Liver (tissue), 9 donors: ENCODE results near the gene RNASE7. TPM values are rescaled to one million over a fixed set of nuclear protein-coding genes. Genes with fewer than 3 reads are reported as not detected.

Source experiments
- DNase-seq: peaks from one replicate; pipeline ENCODE4 v3.0.0-alpha.2; 2017; ENCODE audit warnings: low spot score
- H3K27ac ChIP-seq, 2 donors: one replicate each; pipeline ENCODE4 v1.7.0; 2013; ENCODE audit warnings: inconsistent platforms in 2 of 2, low read length in 2 of 2, control low read depth in 1 of 2, low read depth in 1 of 2, mild to moderate bottlenecking in 1 of 2
- H3K27me3 ChIP-seq, 4 donors: one replicate each; pipeline versions ENCODE4 v1.6.1 to v1.7.0; 2013; ENCODE audit warnings: low read length in 3 of 4, inconsistent platforms in 1 of 4, mild to moderate bottlenecking in 1 of 4, moderate library complexity in 1 of 4; ENCODE audit not compliant: control insufficient read depth in 4 of 4, insufficient read depth in 4 of 4
- H3K36me3 ChIP-seq, 4 donors: one replicate each; pipeline versions ENCODE4 v1.6.1 to v1.7.0; 2013; ENCODE audit warnings: low read length in 3 of 4, mild to moderate bottlenecking in 3 of 4, low read depth in 1 of 4, moderate library complexity in 1 of 4; ENCODE audit not compliant: control insufficient read depth in 4 of 4, insufficient read depth in 3 of 4
- H3K4me1 ChIP-seq, 4 donors: one replicate each; pipeline versions ENCODE4 v1.6.1 to v1.7.0; 2013; ENCODE audit warnings: low read length in 3 of 4, mild to moderate bottlenecking in 3 of 4, moderate library complexity in 1 of 4; ENCODE audit not compliant: control insufficient read depth in 4 of 4, insufficient read depth in 4 of 4
- H3K4me3 ChIP-seq, 3 donors: one replicate each; pipeline versions ENCODE4 v1.6.1 to v1.7.0; 2013; ENCODE audit warnings: low read length in 3 of 3, control low read depth in 1 of 3, low read depth in 1 of 3, mild to moderate bottlenecking in 1 of 3
- H3K9ac ChIP-seq, 2 donors: one replicate each; pipeline ENCODE4 v1.7.0; 2013; ENCODE audit warnings: low read length in 2 of 2, mild to moderate bottlenecking in 2 of 2, moderate library complexity in 2 of 2, control low read depth in 1 of 2, low read depth in 1 of 2
- H3K9me3 ChIP-seq, 4 donors: one replicate each; pipeline versions ENCODE4 v1.6.1 to v1.7.0; 2013; ENCODE audit warnings: low read length in 3 of 4; ENCODE audit not compliant: control insufficient read depth in 4 of 4
- CTCF ChIP-seq: fragments of 150-350 bp; IDR thresholded peaks from 2 replicates; pipeline ENCODE4 v1.5.1; 2017; ENCODE audit warnings: improper control_type of control experiment, low read depth, low read length; ENCODE audit not compliant: missing input control
- EGR1 ChIP-seq, 2 donors: IDR thresholded peaks; 2 replicates each; pipeline ENCODE4 v1.6.1; 2016 to 2018; ENCODE audit warnings: antibody characterized with exemption in 2 of 2, low read depth in 2 of 2
- FOXA1 ChIP-seq: IDR thresholded peaks from 2 replicates; pipeline ENCODE4 v1.6.1; 2016; ENCODE audit warnings: antibody characterized with exemption
- FOXA2 ChIP-seq: IDR thresholded peaks from 2 replicates; pipeline ENCODE4 v1.6.1; 2016; ENCODE audit warnings: antibody characterized with exemption
- GABPA ChIP-seq, 2 donors: IDR thresholded peaks in 1 of 2; conservative IDR thresholded peaks in 1 of 2; 2 replicates each; pipeline ENCODE4 v1.6.1; 2016; ENCODE audit warnings: antibody characterized with exemption in 2 of 2, mild to moderate bottlenecking in 1 of 2, moderate library complexity in 1 of 2
- HNF4A ChIP-seq, 2 donors: conservative IDR thresholded peaks; 2 replicates each; pipeline ENCODE4 v1.6.1; 2016; ENCODE audit warnings: antibody characterized with exemption in 2 of 2, mild to moderate bottlenecking in 2 of 2
- HNF4G ChIP-seq: IDR thresholded peaks from 2 replicates; pipeline ENCODE4 v1.6.1; 2016; ENCODE audit warnings: antibody characterized with exemption
- JUND ChIP-seq, 2 donors: IDR thresholded peaks; 2 replicates each; pipeline ENCODE4 v1.6.1; 2016; ENCODE audit warnings: antibody characterized with exemption in 2 of 2
- NR2F2 ChIP-seq: IDR thresholded peaks from 2 replicates; pipeline ENCODE4 v1.6.1; 2016; ENCODE audit warnings: antibody characterized with exemption
- RAD21 ChIP-seq, 2 donors: IDR thresholded peaks; 2 replicates each; pipeline ENCODE4 v1.6.1; 2016; ENCODE audit warnings: antibody characterized with exemption in 2 of 2, mild to moderate bottlenecking in 2 of 2
- REST ChIP-seq: IDR thresholded peaks from 2 replicates; pipeline ENCODE4 v1.6.1; 2016; ENCODE audit warnings: antibody characterized with exemption, mild to moderate bottlenecking
- SP1 ChIP-seq: IDR thresholded peaks from 2 replicates; pipeline ENCODE4 v1.6.1; 2018; ENCODE audit warnings: antibody characterized with exemption, mild to moderate bottlenecking
- TAF1 ChIP-seq: conservative IDR thresholded peaks from 2 replicates; pipeline ENCODE4 v1.6.1; 2016; ENCODE audit warnings: antibody characterized with exemption, mild to moderate bottlenecking
- WGBS: extraction: QIAGEN DNeasy Blood & Tissue Kit; methylation state at CpG from one replicate; pipeline ENCODE4 v1.1.7; 2013; 5-methylcytosine and 5-hydroxymethylcytosine counted together
- polyA plus RNA-seq, 2 donors: library from polyadenylated mRNA; stranded (reverse) in 1 of 2; unstranded in 1 of 2; fragments of 200-250 nt in 1 of 2; fragments of >200 nt in 1 of 2; fragmentation: Nextera tagmentation in 1 of 2; extraction: Ambion mirVana in 1 of 2; gene quantifications; one replicate each; pipeline versions ENCODE4 v1.2.1 to v1.2.3, GENCODE V29; 2013 to 2015
- total RNA-seq, 2 donors: library from RNA; depleted of rRNA; stranded (reverse); fragments of >200 nt; gene quantifications; one replicate each; pipeline ENCODE4 v1.2.3, GENCODE V29; 2014
- TF ChIP-seq, protein P1 (sequence below): IDR thresholded peaks from 2 replicates; pipeline ENCODE4 v1.6.1; 2016; ENCODE audit warnings: antibody characterized with exemption
- TF ChIP-seq, protein P2 (sequence below): IDR thresholded peaks from 2 replicates; pipeline ENCODE4 v1.6.1; 2016; ENCODE audit warnings: antibody characterized with exemption
- TF ChIP-seq, protein P3 (sequence below): IDR thresholded peaks from 2 replicates; pipeline ENCODE4 v1.6.1; 2016; ENCODE audit warnings: antibody characterized with exemption
- donor health status: healthy.
- donor health status: healthy.
- donor health status: healthy.
- donor health status: healthy.
- donor health status: healthy.

The RNASE7 gene
- total and polyA plus RNA-seq, 4 donors = 0.11 to 0.33 (median 0.12) TPM; not detected in 1

DNA sequence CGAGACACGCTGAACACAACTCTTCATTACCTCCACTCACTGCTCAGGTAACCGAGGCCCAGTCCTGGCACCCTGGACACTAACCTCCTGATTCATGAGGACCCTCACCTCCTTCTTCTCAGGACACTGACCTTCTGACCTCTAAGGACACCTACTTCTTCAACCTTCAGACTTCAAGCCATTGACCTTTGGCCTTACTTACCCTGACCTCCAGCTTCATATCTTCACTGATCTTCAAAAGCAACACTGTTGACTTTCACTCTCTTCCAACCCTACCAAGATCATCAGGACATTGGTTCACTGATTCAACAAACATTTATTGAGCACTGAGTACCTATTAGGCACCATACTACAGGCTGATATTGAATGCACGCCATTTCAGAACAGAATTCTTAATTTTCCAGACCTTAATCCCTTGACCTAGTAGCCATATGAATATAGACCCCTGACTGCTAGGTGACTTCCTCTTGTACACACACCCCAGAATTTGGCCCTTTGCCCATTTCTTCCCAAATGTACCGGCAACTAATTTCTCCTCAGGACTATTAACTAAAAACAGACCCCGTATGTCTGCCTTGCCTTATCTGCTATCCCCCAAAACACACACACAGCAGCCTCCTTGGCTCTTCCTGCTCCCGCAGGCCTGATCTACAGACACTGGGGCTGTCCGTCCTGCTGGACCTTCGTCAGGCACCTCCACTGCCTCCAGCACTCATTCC is 33.7 kb downstream of the RNASE7 start:
- Histone ChIP-seq H3K27me3 (no peaks in the 10 kb centered on the region), H3K36me3 (peaks cover 8 to 57% (median 31%) of the 10 kb centered on the region in 4 donors), H3K4me3 (no peak overlapping the region), H3K27ac (no peak overlapping the region), H3K9me3 (no peaks in the 10 kb centered on the region), H3K9ac (no peak overlapping the region), H3K4me1 (peaks cover 0 to 20% (median 13%) of the 10 kb centered on the region in 4 donors)
- no peak for DNase-seq
- 89% methylated on average over 9 of the region's 9 CpGs for WGBS
- TF ChIP-seq JUND (IDR thresholded peaks at IDR 0.05) (no peak), CTCF (no peak), RAD21 (IDR thresholded peaks at IDR 0.05) (no peak), HNF4G (no peak), EGR1 (IDR thresholded peaks at IDR 0.05; ENCODE audit: low read depth in 2 of 2) (no peak), TAF1 (no peak), NR2F2 (no peak), FOXA1 (no peak), REST (no peak), HNF4A (conservative IDR thresholded peaks at IDR 0.05) (no peak), FOXA2 (no peak), SP1 (no peak), GABPA (IDR thresholded peaks at IDR 0.05 in 1 of 2, conservative IDR thresholded peaks at IDR 0.05 in 1 of 2) (no peak)
- TF ChIP-seq, protein P1, sequence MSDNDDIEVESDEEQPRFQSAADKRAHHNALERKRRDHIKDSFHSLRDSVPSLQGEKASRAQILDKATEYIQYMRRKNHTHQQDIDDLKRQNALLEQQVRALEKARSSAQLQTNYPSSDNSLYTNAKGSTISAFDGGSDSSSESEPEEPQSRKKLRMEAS = no peak
- TF ChIP-seq, protein P2, sequence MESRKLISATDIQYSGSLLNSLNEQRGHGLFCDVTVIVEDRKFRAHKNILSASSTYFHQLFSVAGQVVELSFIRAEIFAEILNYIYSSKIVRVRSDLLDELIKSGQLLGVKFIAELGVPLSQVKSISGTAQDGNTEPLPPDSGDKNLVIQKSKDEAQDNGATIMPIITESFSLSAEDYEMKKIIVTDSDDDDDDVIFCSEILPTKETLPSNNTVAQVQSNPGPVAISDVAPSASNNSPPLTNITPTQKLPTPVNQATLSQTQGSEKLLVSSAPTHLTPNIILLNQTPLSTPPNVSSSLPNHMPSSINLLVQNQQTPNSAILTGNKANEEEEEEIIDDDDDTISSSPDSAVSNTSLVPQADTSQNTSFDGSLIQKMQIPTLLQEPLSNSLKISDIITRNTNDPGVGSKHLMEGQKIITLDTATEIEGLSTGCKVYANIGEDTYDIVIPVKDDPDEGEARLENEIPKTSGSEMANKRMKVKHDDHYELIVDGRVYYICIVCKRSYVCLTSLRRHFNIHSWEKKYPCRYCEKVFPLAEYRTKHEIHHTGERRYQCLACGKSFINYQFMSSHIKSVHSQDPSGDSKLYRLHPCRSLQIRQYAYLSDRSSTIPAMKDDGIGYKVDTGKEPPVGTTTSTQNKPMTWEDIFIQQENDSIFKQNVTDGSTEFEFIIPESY = no peak
- TF ChIP-seq, protein P3, sequence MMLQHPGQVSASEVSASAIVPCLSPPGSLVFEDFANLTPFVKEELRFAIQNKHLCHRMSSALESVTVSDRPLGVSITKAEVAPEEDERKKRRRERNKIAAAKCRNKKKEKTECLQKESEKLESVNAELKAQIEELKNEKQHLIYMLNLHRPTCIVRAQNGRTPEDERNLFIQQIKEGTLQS = no peak
